Stimulated activated memory B cell treated with anti-CD40 and anti-IgM and Interleukin-4, amounts not matched to agents 10 μg/mL and 1 μg/mL and 100 μg/mL, for 72 hours (primary cell): ENCODE results near the gene SAMD11.
A peak's percentile ranks its signal among the peaks of the same experiment; 100 is the strongest.

Experiments used
- ATAC-seq: fragments of 150-1000 bp; cut with Tn5 transposase; 2 replicates; pipeline ENCODE4 v1.10.0; 2021
- H3K27ac Mint-ChIP-seq: one replicate; pipeline ENCODE4 v1.8.0; 2022; ENCODE audit warnings: mild to moderate bottlenecking, mixed read lengths
- H3K27me3 Mint-ChIP-seq: one replicate; pipeline ENCODE4 v1.8.0; 2022; ENCODE audit warnings: mixed read lengths
- H3K36me3 Mint-ChIP-seq: one replicate; pipeline ENCODE4 v1.8.0; 2022; ENCODE audit warnings: mixed read lengths
- H3K4me1 Mint-ChIP-seq: one replicate; pipeline ENCODE4 v1.8.0; 2022; ENCODE audit warnings: mixed read lengths
- H3K4me3 Mint-ChIP-seq: one replicate; pipeline ENCODE4 v1.8.0; 2022; ENCODE audit warnings: mild to moderate bottlenecking, moderate library complexity, mixed read lengths
- H3K9me3 Mint-ChIP-seq: one replicate; pipeline ENCODE4 v1.8.0; 2022; ENCODE audit warnings: mixed read lengths

Gene SAMD11

GRCh38 chr1:919271-919872, 4.4 kb upstream of the SAMD11 start:
- Mint-ChIP-seq H3K27ac (no peak overlapping the region), H3K27me3 (peaks cover 92% of the 10 kb centered on the region), H3K4me1 (peaks cover 29% of the 10 kb centered on the region), H3K9me3 (no peaks in the 10 kb centered on the region), H3K36me3 (no peaks in the 10 kb centered on the region), H3K4me3 (no peak overlapping the region)
- no peak for ATAC-seq

GRCh38 chr1:920010-920409, 3.7 kb upstream of the SAMD11 start:
- ATAC-seq, result no peak
- H3K27me3 Mint-ChIP-seq, result peaks cover 86% of the 10 kb centered on the region
- H3K4me3 Mint-ChIP-seq, result no peak overlapping the region
- H3K9me3 Mint-ChIP-seq, result no peaks in the 10 kb centered on the region
- H3K4me1 Mint-ChIP-seq, result peaks cover 29% of the 10 kb centered on the region
- H3K36me3 Mint-ChIP-seq, result no peaks in the 10 kb centered on the region
- no peak overlapping the region for H3K27ac Mint-ChIP-seq

- peaks cover 81% of the 10 kb centered on the region for H3K27me3 Mint-ChIP-seq
- H3K27ac Mint-ChIP-seq, result no peak overlapping the region
- no peak overlapping the region for H3K4me3 Mint-ChIP-seq
- no peaks in the 10 kb centered on the region for H3K36me3 Mint-ChIP-seq
- H3K4me1 Mint-ChIP-seq, result peaks cover 29% of the 10 kb centered on the region
- no peaks in the 10 kb centered on the region for H3K9me3 Mint-ChIP-seq
- ATAC-seq, result no peak
Measured at GRCh38 chr1:920521-920920, 3.2 kb upstream of the SAMD11 start.

- H3K4me1 Mint-ChIP-seq, result peaks cover 34% of the 10 kb centered on the region
- peak; percentile 40 for ATAC-seq
- no peak overlapping the region for H3K27ac Mint-ChIP-seq
- H3K36me3 Mint-ChIP-seq, result no peaks in the 10 kb centered on the region
- H3K4me3 Mint-ChIP-seq, result no peak overlapping the region
- H3K27me3 Mint-ChIP-seq, result peaks cover 80% of the 10 kb centered on the region
- no peaks in the 10 kb centered on the region for H3K9me3 Mint-ChIP-seq
Measured at GRCh38 chr1:921011-921837, 2.5 kb upstream of the SAMD11 start.

- H3K4me1 Mint-ChIP-seq, result peaks cover 34% of the 10 kb centered on the region
- peak overlapping the region; percentile 54 for H3K4me3 Mint-ChIP-seq
Measured at GRCh38 chr1:923991-924655, 400 bp downstream of the SAMD11 start.

GRCh38 chr1:924656-925560, 1.2 kb downstream of the SAMD11 start:
- Mint-ChIP-seq H3K4me1 (peaks cover 34% of the 10 kb centered on the region), H3K36me3 (no peaks in the 10 kb centered on the region), H3K4me3 (peak overlapping the region; percentile 54), H3K27ac (no peak overlapping the region), H3K27me3 (peaks cover 79% of the 10 kb centered on the region), H3K9me3 (no peaks in the 10 kb centered on the region)
- ATAC-seq, result no peak

More at GRCh38 chr1:923991-924655, 400 bp downstream of the SAMD11 start:
- no peak for ATAC-seq
- Mint-ChIP-seq H3K27ac (no peak overlapping the region), H3K27me3 (peaks cover 80% of the 10 kb centered on the region), H3K9me3 (no peaks in the 10 kb centered on the region), H3K36me3 (no peaks in the 10 kb centered on the region)

GRCh38 chr1:925561-926421, 2.1 kb downstream of the SAMD11 start:
- H3K4me1 Mint-ChIP-seq, result peaks cover 28% of the 10 kb centered on the region
- ATAC-seq, result no peak
- no peak overlapping the region for H3K27ac Mint-ChIP-seq
- H3K4me3 Mint-ChIP-seq, result peak overlapping the region; percentile 29
- peaks cover 77% of the 10 kb centered on the region for H3K27me3 Mint-ChIP-seq
- H3K36me3 Mint-ChIP-seq, result no peaks in the 10 kb centered on the region
- H3K9me3 Mint-ChIP-seq, result no peaks in the 10 kb centered on the region

GRCh38 chr1:927234-927633, 3.5 kb downstream of the SAMD11 start:
- Mint-ChIP-seq H3K27me3 (peaks cover 74% of the 10 kb centered on the region), H3K9me3 (no peaks in the 10 kb centered on the region), H3K4me3 (no peak overlapping the region)

GRCh38 chr1:927748-928147, 4.0 kb downstream of the SAMD11 start:
- ATAC-seq, result no peak
- Mint-ChIP-seq H3K4me3 (no peak overlapping the region), H3K36me3 (no peaks in the 10 kb centered on the region), H3K27me3 (peaks cover 74% of the 10 kb centered on the region), H3K27ac (no peak overlapping the region), H3K9me3 (no peaks in the 10 kb centered on the region), H3K4me1 (peaks cover 20% of the 10 kb centered on the region)

More at GRCh38 chr1:927234-927633, 3.5 kb downstream of the SAMD11 start:
- ATAC-seq, result no peak
- H3K36me3 Mint-ChIP-seq, result no peaks in the 10 kb centered on the region
- no peak overlapping the region for H3K27ac Mint-ChIP-seq
- peaks cover 25% of the 10 kb centered on the region for H3K4me1 Mint-ChIP-seq

GRCh38 chr1:928825-929661, 5.3 kb downstream of the SAMD11 start:
- Mint-ChIP-seq H3K27ac (no peak overlapping the region), H3K9me3 (no peaks in the 10 kb centered on the region), H3K4me1 (peaks cover 12% of the 10 kb centered on the region), H3K4me3 (no peak overlapping the region), H3K27me3 (peaks cover 78% of the 10 kb centered on the region), H3K36me3 (no peaks in the 10 kb centered on the region)
- ATAC-seq, result no peak

GRCh38 chr1:929712-930632, 6.2 kb downstream of the SAMD11 start:
- no peaks in the 10 kb centered on the region for H3K9me3 Mint-ChIP-seq
- peak; percentile 2 for ATAC-seq
- no peak overlapping the region for H3K4me3 Mint-ChIP-seq
- H3K27me3 Mint-ChIP-seq, result peaks cover 83% of the 10 kb centered on the region
- H3K4me1 Mint-ChIP-seq, result peaks cover 12% of the 10 kb centered on the region
- no peak overlapping the region for H3K27ac Mint-ChIP-seq
- H3K36me3 Mint-ChIP-seq, result no peaks in the 10 kb centered on the region

- no peak overlapping the region for H3K4me3 Mint-ChIP-seq
- no peak for ATAC-seq
- H3K36me3 Mint-ChIP-seq, result no peaks in the 10 kb centered on the region
- H3K9me3 Mint-ChIP-seq, result no peaks in the 10 kb centered on the region
- H3K27me3 Mint-ChIP-seq, result peaks cover 89% of the 10 kb centered on the region
- no peak overlapping the region for H3K27ac Mint-ChIP-seq
- peaks cover 12% of the 10 kb centered on the region for H3K4me1 Mint-ChIP-seq
Measured at GRCh38 chr1:930633-931138, 7.0 kb downstream of the SAMD11 start.
